GM10248 (cell line): Measurements from ENCODE around the gene ZNF19.

Source experiments
- CTCF ChIA-PET: fragments of 300-600 bp; sonication (Branson Sonifier 250); formaldehyde crosslinking; extraction: SDS; loops from one replicate; lab custom pipeline; 2021; ENCODE audit warnings: antibody characterized with exemption; lab: Yijun Ruan, JAX
- POLR2A ChIA-PET: fragments of 350-650 bp; sonication (Branson Sonifier 250); formaldehyde crosslinking; extraction: SDS; loops from one replicate; lab custom pipeline; 2020; ENCODE audit warnings: antibody characterized with exemption; lab: Yijun Ruan, JAX
- DNase-seq: peaks from one replicate; pipeline ENCODE4 v3.0.0; 2012; ENCODE audit errors: extremely low spot score
- CTCF ChIP-seq: IDR thresholded peaks from 2 replicates; pipeline ENCODE4 v1.5.1; 2012; ENCODE audit warnings: mild to moderate bottlenecking, low read depth; ENCODE audit errors: extremely low read depth, missing control alignments, control extremely low read depth

The ZNF19 gene

DNA sequence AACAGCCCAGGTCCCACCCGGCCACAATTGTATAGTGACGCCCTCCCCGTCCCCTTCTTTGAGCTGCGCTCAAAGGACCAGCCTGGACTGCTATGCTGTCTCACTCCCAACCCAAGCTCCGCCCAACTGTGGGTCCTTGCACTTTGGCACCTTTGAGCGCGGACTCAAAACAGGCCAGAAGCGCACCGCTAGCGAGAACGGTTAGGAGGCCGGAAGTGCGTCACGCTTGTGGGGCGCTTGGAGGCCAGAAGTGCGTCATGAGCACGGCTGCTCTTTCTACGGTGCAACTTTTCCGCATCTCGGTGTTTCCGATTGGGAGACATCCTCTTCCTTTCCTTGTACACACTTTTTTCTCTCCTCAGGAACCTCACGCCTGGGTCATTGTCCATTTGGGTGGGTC lies at the start of gene ZNF19:
Gene ZNF19, minus strand, starts transcription at position 203 of the 400 bp plus-strand sequence. CDS start 7,210 bp downstream, outside the sequence.
- no peak for TF ChIP-seq CTCF
- ChIA-PET CTCF (interaction anchor here (2.5 to 7.2 kb wide), 3 partner anchors 11 to 77 kb away, joined by 11 to 49 read pairs (median 40); partner anchors contain the start of gene ZNF23), POLR2A (no interaction called here)
- DNase-seq, result no peak

GRCh38 chr16:71537643-71538042 lies 48.5 kb upstream of the ZNF19 start:
- CTCF ChIA-PET, result interaction anchor here (0.7 to 5.2 kb wide), 12 partner anchors 8 to 126 kb away, joined by 3 to 61 read pairs (median 6); partner anchors contain the start of gene CHST4
- TF ChIP-seq CTCF, result peak; percentile 79
- peak; percentile 67 for DNase-seq
- POLR2A ChIA-PET, result no interaction called here

DNA sequence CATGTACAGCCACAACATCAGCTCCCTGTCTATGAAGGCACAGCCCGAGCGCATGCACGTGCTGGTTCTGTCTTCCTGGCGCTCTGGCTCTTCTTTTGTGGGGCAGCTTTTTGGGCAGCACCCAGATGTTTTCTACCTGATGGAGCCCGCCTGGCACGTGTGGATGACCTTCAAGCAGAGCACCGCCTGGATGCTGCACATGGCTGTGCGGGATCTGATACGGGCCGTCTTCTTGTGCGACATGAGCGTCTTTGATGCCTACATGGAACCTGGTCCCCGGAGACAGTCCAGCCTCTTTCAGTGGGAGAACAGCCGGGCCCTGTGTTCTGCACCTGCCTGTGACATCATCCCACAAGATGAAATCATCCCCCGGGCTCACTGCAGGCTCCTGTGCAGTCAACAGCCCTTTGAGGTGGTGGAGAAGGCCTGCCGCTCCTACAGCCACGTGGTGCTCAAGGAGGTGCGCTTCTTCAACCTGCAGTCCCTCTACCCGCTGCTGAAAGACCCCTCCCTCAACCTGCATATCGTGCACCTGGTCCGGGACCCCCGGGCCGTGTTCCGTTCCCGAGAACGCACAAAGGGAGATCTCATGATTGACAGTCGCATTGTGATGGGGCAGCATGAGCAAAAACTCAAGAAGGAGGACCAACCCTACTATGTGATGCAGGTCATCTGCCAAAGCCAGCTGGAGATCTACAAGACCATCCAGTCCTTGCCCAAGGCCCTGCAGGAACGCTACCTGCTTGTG lies 47.8 kb upstream of the ZNF19 start:
- ChIA-PET POLR2A (no interaction called here), CTCF (interaction anchor here (0.7 to 5.2 kb wide), 6 partner anchors 10 to 125 kb away, joined by 3 to 61 read pairs (median 8); no protein-coding TSS in a partner anchor)
- no peak for DNase-seq
- TF ChIP-seq CTCF, result no peak

DNA sequence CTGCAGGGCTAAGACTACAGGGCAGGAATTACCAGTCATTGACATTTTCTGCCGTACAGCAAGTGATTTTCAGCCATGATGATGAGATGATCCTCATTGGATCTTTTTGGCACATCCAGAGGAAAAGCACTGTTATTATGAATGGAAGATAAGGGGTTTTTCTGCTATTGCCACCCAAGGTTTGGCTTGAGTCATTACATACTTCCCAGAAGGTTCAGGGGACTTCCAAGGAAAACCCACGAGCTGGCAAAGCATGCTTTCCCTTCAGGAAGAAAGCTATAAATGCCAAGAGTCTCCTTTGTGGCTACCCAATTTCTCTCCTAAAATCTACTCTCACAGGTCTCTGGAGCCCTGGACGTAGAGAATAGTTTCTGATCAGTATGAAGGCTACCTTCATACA lies 43.2 kb upstream of the ZNF19 start:
- POLR2A ChIA-PET, result no interaction called here
- no peak for TF ChIP-seq CTCF
- DNase-seq, result no peak
- CTCF ChIA-PET, result interaction anchor here (1.0 to 4.3 kb wide), 8 partner anchors 8 to 429 kb away, joined by 3 to 20 read pairs (median 6); no protein-coding TSS in a partner anchor

DNA sequence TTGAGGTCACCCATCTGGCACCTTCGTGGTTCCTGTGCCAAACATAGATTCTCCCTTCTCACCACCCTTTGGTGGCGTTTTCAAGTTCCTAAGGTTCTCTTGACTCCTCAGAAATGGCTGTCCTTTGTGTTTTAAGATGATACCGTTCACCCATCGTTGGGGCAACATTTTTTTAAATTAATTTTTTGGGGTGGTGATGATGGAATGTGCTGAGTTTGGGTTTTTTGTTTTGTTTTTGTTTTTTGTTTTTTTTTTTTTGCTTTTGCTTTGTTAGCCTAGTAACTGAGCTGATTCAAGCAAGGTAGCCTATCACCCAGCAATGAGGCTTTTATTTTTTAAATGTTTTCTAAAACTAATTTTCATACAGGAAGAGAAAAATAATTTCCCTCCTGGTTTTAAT lies 39.7 kb upstream of the ZNF19 start:
- ChIA-PET CTCF (interaction anchor here (1.6 to 4.3 kb wide), 2 partner anchors 9 to 82 kb away, joined by 7 to 20 read pairs; no protein-coding TSS in a partner anchor), POLR2A (interaction anchor here (0.9 kb wide), 1 partner anchor 79 kb away, joined by 5 read pairs; no protein-coding TSS in a partner anchor)
- no peak for TF ChIP-seq CTCF
- DNase-seq, result no peak

- CTCF ChIA-PET, result no interaction called here
- TF ChIP-seq CTCF, result no peak
- DNase-seq, result no peak
- POLR2A ChIA-PET, result no interaction called here
Measured at GRCh38 chr16:71528257-71528656, 39.1 kb upstream of the ZNF19 start.
